MCF 10A (cell line): ENCODE measurements around the gene NAA16. TPM values are rescaled to one million over a fixed set of nuclear protein-coding genes. Genes with fewer than 3 reads are reported as not detected.

ENCODE experiments used
- BruUV-seq: library from RNA; stranded (reverse); fragments of 400-500 nt; replicated peaks from 2 replicates; lab custom pipeline; 2021; lab: Mats Ljungman, UMichigan
- CTCF ChIA-PET: fragments of 300-600 bp; sonication (Branson Sonifier 250); formaldehyde crosslinking; extraction: SDS; loops from one replicate; lab custom pipeline; 2021; ENCODE audit warnings: antibody characterized with exemption, inconsistent platforms; lab: Yijun Ruan, JAX
- POLR2A ChIA-PET: fragments of 300-600, 350-650 bp; sonication (Branson Sonifier 250); formaldehyde crosslinking; extraction: SDS; loops from one replicate; lab custom pipeline; 2020; ENCODE audit warnings: antibody characterized with exemption, inconsistent platforms; lab: Yijun Ruan, JAX
- DNase-seq: peaks from one replicate; pipeline ENCODE4 v3.0.0-alpha.2; 2018; ENCODE audit not compliant: unreplicated experiment
- H3K27ac Mint-ChIP-seq: one replicate; pipeline ENCODE4 v1.8.0; 2022; ENCODE audit warnings: mild to moderate bottlenecking, low read depth, mixed read lengths; ENCODE audit not compliant: unreplicated experiment
- H3K27me3 Mint-ChIP-seq: one replicate; pipeline ENCODE4 v1.8.0; 2022; ENCODE audit warnings: mixed read lengths; ENCODE audit not compliant: insufficient read depth, unreplicated experiment
- H3K36me3 Mint-ChIP-seq: one replicate; pipeline ENCODE4 v1.8.0; 2022; ENCODE audit warnings: mild to moderate bottlenecking, moderate library complexity, mixed read lengths; ENCODE audit not compliant: insufficient read depth, unreplicated experiment
- H3K4me1 Mint-ChIP-seq: one replicate; pipeline ENCODE4 v1.8.0; 2022; ENCODE audit warnings: mixed read lengths; ENCODE audit not compliant: insufficient read depth, unreplicated experiment
- H3K4me3 Mint-ChIP-seq: one replicate; pipeline ENCODE4 v1.8.0; 2022; ENCODE audit warnings: mild to moderate bottlenecking, moderate library complexity, mixed read lengths; ENCODE audit not compliant: unreplicated experiment
- H3K9me3 Mint-ChIP-seq: one replicate; pipeline ENCODE4 v1.8.0; 2022; ENCODE audit warnings: mixed read lengths; ENCODE audit not compliant: unreplicated experiment
- intact Hi-C: fragments of 100-400 bp; cut with micrococcal nuclease; formaldehyde crosslinking; loops from 2 replicates; pipeline ENCODE4 v1.14.1; 2022
- total RNA-seq: library from RNA; stranded (reverse); gene quantifications from 2 replicates; pipeline ENCODE4 v1.2.3, GENCODE V29; 2022
- TF ChIP-seq, protein P1 (sequence below): fragments of 200-600 bp; IDR thresholded peaks from one replicate; pipeline ENCODE4 v1.8.0; 2022; ENCODE audit warnings: antibody characterized with exemption, mild to moderate bottlenecking; ENCODE audit not compliant: unreplicated experiment

NAA16 gene
- total RNA-seq, 1 experiment from 2014 or later = 13.8 TPM

- Mint-ChIP-seq H3K36me3 (peaks cover 70% of the 10 kb centered on the region), H3K4me3 (no peak overlapping the region), H3K27ac (no peak overlapping the region), H3K9me3 (no peaks in the 10 kb centered on the region), H3K4me1 (peaks cover 4% of the 10 kb centered on the region), H3K27me3 (no peaks in the 10 kb centered on the region)
- no peak for DNase-seq
- BruUV-seq = no TSS peak
- TF ChIP-seq, protein P1, sequence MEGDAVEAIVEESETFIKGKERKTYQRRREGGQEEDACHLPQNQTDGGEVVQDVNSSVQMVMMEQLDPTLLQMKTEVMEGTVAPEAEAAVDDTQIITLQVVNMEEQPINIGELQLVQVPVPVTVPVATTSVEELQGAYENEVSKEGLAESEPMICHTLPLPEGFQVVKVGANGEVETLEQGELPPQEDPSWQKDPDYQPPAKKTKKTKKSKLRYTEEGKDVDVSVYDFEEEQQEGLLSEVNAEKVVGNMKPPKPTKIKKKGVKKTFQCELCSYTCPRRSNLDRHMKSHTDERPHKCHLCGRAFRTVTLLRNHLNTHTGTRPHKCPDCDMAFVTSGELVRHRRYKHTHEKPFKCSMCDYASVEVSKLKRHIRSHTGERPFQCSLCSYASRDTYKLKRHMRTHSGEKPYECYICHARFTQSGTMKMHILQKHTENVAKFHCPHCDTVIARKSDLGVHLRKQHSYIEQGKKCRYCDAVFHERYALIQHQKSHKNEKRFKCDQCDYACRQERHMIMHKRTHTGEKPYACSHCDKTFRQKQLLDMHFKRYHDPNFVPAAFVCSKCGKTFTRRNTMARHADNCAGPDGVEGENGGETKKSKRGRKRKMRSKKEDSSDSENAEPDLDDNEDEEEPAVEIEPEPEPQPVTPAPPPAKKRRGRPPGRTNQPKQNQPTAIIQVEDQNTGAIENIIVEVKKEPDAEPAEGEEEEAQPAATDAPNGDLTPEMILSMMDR = no peak
- POLR2A ChIA-PET = no interaction called here
- intact Hi-C loops = no loop called here
- CTCF ChIA-PET = interaction anchor here (0.7 kb wide), 1 partner anchor 9 kb away, joined by 3 read pairs; no protein-coding TSS in a partner anchor
These were observed 50.4 kb downstream of the NAA16 start for GRCh38 chr13:41361491-41361890.

GRCh38 chr13:41364043-41364442 is 53.0 kb downstream of the NAA16 start:
- ChIA-PET CTCF (no interaction called here), POLR2A (no interaction called here)
- Mint-ChIP-seq H3K9me3 (no peaks in the 10 kb centered on the region), H3K27ac (no peak overlapping the region), H3K4me3 (no peak overlapping the region), H3K4me1 (no peaks in the 10 kb centered on the region), H3K36me3 (peaks cover 82% of the 10 kb centered on the region), H3K27me3 (no peaks in the 10 kb centered on the region)
- TF ChIP-seq, protein P1 = no peak
- DNase-seq = no peak
- intact Hi-C loops = no loop called here
- BruUV-seq = no TSS peak

- Mint-ChIP-seq H3K36me3 (peaks cover 82% of the 10 kb centered on the region), H3K4me3 (no peak overlapping the region), H3K4me1 (no peaks in the 10 kb centered on the region), H3K27ac (no peak overlapping the region), H3K9me3 (no peaks in the 10 kb centered on the region), H3K27me3 (no peaks in the 10 kb centered on the region)
- TF ChIP-seq, protein P1 = no peak
- DNase-seq = no peak
- POLR2A ChIA-PET = no interaction called here
- BruUV-seq = no TSS peak
- intact Hi-C loops = no loop called here
- CTCF ChIA-PET = interaction anchor here (0.7 kb wide), 1 partner anchor 291 kb away, joined by 3 read pairs; no protein-coding TSS in a partner anchor
These were observed 54.6 kb downstream of the NAA16 start for GRCh38 chr13:41365631-41366030.

- Mint-ChIP-seq H3K27ac (no peak overlapping the region), H3K9me3 (no peaks in the 10 kb centered on the region), H3K4me3 (no peak overlapping the region), H3K27me3 (no peaks in the 10 kb centered on the region), H3K4me1 (no peaks in the 10 kb centered on the region), H3K36me3 (peaks cover 85% of the 10 kb centered on the region)
- no peak for DNase-seq
- intact Hi-C loops = no loop called here
- no TSS peak for BruUV-seq
- TF ChIP-seq, protein P1 = no peak
- POLR2A ChIA-PET = no interaction called here
- CTCF ChIA-PET = interaction anchor here (1.1 to 1.7 kb wide), 2 partner anchors 35 to 282 kb away, joined by 3 to 7 read pairs; no protein-coding TSS in a partner anchor
These were observed 59.7 kb downstream of the NAA16 start for GRCh38 chr13:41370736-41371135.
